ENCODE data around the gene OMG.
A peak's percentile ranks its signal among the peaks of the same experiment; 100 is the strongest.
"Not testable (repeated sequence)": the region's sequence is repeated elsewhere in the genome, so short reads cannot be mapped to it uniquely, and the experiment has no call there.

OMG gene

DNA sequence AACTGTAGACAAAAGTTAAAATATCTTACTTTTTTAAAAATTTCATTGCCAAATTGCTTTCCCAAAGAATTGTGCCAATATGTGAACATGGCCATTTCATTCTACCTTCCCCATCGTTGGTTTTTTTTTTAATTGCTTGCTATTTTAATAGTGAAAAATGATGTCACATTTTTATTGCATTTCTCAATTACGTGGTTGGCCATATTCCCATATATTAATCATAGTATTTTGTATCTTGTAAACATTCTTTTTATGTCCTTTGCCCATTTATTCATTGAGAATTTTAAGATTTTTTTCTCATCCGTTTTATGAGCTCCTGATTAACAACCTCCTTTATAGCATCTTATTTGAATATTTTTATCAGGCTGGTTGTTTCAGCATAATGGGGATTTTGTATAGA is 7.2 kb downstream of the OMG start:
- no peak for ATAC-seq
- Mint-ChIP-seq H3K4me1 (peaks cover 19% of the 10 kb centered on the region), H3K9me3 (no peaks in the 10 kb centered on the region), H3K27ac (no peak overlapping the region), H3K4me3 (no peak overlapping the region), H3K27me3 (no peaks in the 10 kb centered on the region)
- no peak for DNase-seq

- peaks cover 18% of the 10 kb centered on the region for H3K4me1 Mint-ChIP-seq
- not testable (repeated sequence) for H3K27me3 Mint-ChIP-seq, ATAC-seq, H3K27ac Mint-ChIP-seq, DNase-seq, H3K4me3 Mint-ChIP-seq, H3K9me3 Mint-ChIP-seq
Observed at GRCh38 chr17:31287932-31288331, 9.1 kb downstream of the OMG start.

GRCh38 chr17:31286587-31286986 is 10.5 kb downstream of the OMG start:
- Mint-ChIP-seq H3K9me3 (no peaks in the 10 kb centered on the region), H3K4me1 (peaks cover 18% of the 10 kb centered on the region), H3K27me3 (no peaks in the 10 kb centered on the region), H3K4me3 (no peak overlapping the region), H3K27ac (no peak overlapping the region)
- ATAC-seq: no peak
- no peak for DNase-seq

DNA sequence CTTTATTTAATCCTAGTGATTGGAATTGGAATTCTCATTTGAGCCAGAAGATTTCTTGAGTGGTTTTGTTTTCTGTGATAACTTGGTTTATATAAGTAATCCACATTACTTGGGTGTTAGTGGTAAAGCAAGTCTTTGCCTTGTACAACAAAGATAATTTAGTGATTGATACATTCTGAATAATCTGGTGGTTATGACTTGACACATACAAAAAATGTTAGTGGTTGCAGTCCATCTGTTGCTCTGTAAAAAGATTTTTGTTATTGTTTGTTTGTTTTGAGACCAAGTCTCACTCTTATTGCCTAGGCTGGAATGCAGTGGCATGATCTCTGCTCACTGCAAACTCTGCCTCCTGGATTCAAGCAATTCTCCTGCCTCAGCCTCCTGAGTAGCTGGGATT is 13.2 kb downstream of the OMG start:
- DNase-seq (no peak), ATAC-seq (no peak)
- no peak overlapping the region for H3K4me3 Mint-ChIP-seq
- H3K4me1 Mint-ChIP-seq: peaks cover 7% of the 10 kb centered on the region
- no peaks in the 10 kb centered on the region for H3K9me3 Mint-ChIP-seq
- H3K27ac Mint-ChIP-seq: no peak overlapping the region
- no peaks in the 10 kb centered on the region for H3K27me3 Mint-ChIP-seq

- Mint-ChIP-seq H3K27ac (no peak overlapping the region), H3K9me3 (no peaks in the 10 kb centered on the region), H3K27me3 (no peaks in the 10 kb centered on the region), H3K4me3 (no peak overlapping the region), H3K4me1 (no peaks in the 10 kb centered on the region)
- ATAC-seq (no peak), DNase-seq (no peak)
Observed at GRCh38 chr17:31281061-31281460, 16.0 kb downstream of the OMG start.

GRCh38 chr17:31279401-31279800 is 17.6 kb downstream of the OMG start:
- DNase-seq: no peak
- Mint-ChIP-seq H3K4me3 (no peak overlapping the region), H3K27ac (no peak overlapping the region), H3K27me3 (no peaks in the 10 kb centered on the region), H3K4me1 (no peaks in the 10 kb centered on the region), H3K9me3 (no peaks in the 10 kb centered on the region)
- ATAC-seq: no peak

DNA sequence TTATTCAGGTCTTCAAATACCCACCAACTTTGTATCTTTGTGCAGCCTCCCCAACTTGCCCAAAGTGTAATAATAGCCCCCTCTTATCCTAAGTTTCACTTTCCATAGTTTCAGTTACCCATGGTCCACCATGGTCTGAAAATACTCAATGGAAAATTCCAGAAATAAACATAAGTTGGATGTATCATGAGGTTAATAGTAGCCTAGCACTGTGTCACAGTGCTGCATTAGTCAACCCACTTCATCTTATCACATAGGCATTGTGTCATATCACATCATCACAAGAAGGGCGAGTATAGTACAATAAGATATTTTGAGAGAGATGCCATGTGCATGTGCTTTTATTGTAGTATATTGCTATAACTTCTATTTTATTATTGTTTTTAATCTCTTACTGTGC is 21.9 kb downstream of the OMG start:
- no peaks in the 10 kb centered on the region for H3K27me3 Mint-ChIP-seq
- no peaks in the 10 kb centered on the region for H3K4me1 Mint-ChIP-seq
- DNase-seq: no peak
- H3K4me3 Mint-ChIP-seq: no peak overlapping the region
- no peaks in the 10 kb centered on the region for H3K9me3 Mint-ChIP-seq
- H3K27ac Mint-ChIP-seq: peak overlapping the region in 1 of 2 donors; percentile 35
- ATAC-seq: no peak

DNA sequence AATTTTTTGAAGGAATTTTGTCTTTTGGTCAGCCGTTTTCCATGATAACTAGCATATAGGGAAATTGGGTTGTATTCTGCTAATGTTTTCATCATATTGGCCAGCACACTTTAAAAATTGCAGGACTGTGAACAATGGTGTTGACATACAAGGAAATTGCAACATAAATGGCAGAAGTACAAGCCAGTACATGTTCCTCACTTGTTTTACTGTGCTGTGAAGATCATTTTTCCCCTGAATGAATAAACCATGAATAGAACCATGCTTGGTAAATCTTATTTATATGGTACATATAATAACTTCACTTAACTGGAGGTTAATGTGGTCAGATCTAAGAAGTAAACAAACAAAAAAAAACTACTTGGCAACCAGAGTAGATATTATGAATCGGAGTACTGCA is 22.8 kb downstream of the OMG start:
- H3K27ac Mint-ChIP-seq: no peak overlapping the region
- H3K9me3 Mint-ChIP-seq: no peaks in the 10 kb centered on the region
- no peaks in the 10 kb centered on the region for H3K4me1 Mint-ChIP-seq
- DNase-seq (no peak), ATAC-seq (no peak)
- H3K27me3 Mint-ChIP-seq: no peaks in the 10 kb centered on the region
- no peak overlapping the region for H3K4me3 Mint-ChIP-seq

GRCh38 chr17:31273516-31273915 is 23.5 kb downstream of the OMG start:
- no peak overlapping the region for H3K27ac Mint-ChIP-seq
- no peak for DNase-seq
- no peaks in the 10 kb centered on the region for H3K27me3 Mint-ChIP-seq
- no peak for ATAC-seq
- no peaks in the 10 kb centered on the region for H3K9me3 Mint-ChIP-seq
- no peaks in the 10 kb centered on the region for H3K4me1 Mint-ChIP-seq
- no peak overlapping the region for H3K4me3 Mint-ChIP-seq

DNA sequence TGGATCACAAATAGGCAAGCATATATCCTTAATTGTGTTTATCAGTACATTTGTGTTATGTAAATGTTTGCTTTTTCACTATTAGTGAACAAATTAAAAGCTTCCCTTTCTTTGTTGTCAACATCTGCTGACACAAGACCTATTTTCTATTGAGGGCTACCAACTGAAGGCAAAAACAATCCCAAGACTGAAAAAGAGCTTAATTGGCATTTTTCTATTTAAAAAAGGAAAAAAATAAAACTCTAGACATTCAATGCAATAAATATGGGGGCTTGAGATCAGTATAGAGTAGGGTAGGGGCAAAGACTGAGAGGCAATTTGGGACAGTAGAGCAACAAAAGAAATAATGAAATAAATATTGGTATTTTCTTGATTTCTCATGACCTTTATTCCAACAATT is 24.2 kb downstream of the OMG start:
- H3K4me1 Mint-ChIP-seq: no peaks in the 10 kb centered on the region

GRCh38 chr17:31272236-31272635 is 24.8 kb downstream of the OMG start:
- Mint-ChIP-seq H3K27ac (no peak overlapping the region), H3K4me1 (no peaks in the 10 kb centered on the region), H3K9me3 (no peaks in the 10 kb centered on the region), H3K4me3 (no peak overlapping the region), H3K27me3 (no peaks in the 10 kb centered on the region)
- no peak for ATAC-seq
- DNase-seq: no peak

More for the DNA sequence above, 24.2 kb downstream of the OMG start:
- Mint-ChIP-seq H3K9me3 (no peaks in the 10 kb centered on the region), H3K4me3 (no peak overlapping the region), H3K27ac (no peak overlapping the region), H3K27me3 (no peaks in the 10 kb centered on the region)
- ATAC-seq: no peak
- DNase-seq: no peak

GRCh38 chr17:31269578-31269983 is 27.5 kb downstream of the OMG start:
- Mint-ChIP-seq H3K27ac (no peak overlapping the region), H3K27me3 (no peaks in the 10 kb centered on the region), H3K9me3 (no peaks in the 10 kb centered on the region), H3K4me1 (no peaks in the 10 kb centered on the region), H3K4me3 (no peak overlapping the region)
- DNase-seq: no peak
- no peak for ATAC-seq

GRCh38 chr17:31269036-31269577 is 27.9 kb downstream of the OMG start:
- DNase-seq (no peak), ATAC-seq (no peak)
- Mint-ChIP-seq H3K4me3 (no peak overlapping the region), H3K27ac (no peak overlapping the region), H3K27me3 (no peaks in the 10 kb centered on the region), H3K4me1 (no peaks in the 10 kb centered on the region), H3K9me3 (no peaks in the 10 kb centered on the region)

GRCh38 chr17:31266042-31266441 is 31.0 kb downstream of the OMG start:
- Mint-ChIP-seq H3K4me1 (no peaks in the 10 kb centered on the region), H3K27ac (no peak overlapping the region), H3K9me3 (no peaks in the 10 kb centered on the region), H3K27me3 (no peaks in the 10 kb centered on the region), H3K4me3 (no peak overlapping the region)
- no peak for DNase-seq
- no peak for ATAC-seq

GRCh38 chr17:31262923-31263322 is 34.1 kb downstream of the OMG start:
- H3K4me3 Mint-ChIP-seq, DNase-seq, H3K9me3 Mint-ChIP-seq, H3K27ac Mint-ChIP-seq, H3K27me3 Mint-ChIP-seq, H3K4me1 Mint-ChIP-seq, ATAC-seq: not testable (repeated sequence)

- Mint-ChIP-seq H3K4me1 (no peaks in the 10 kb centered on the region), H3K27ac (no peak overlapping the region), H3K27me3 (no peaks in the 10 kb centered on the region), H3K9me3 (no peaks in the 10 kb centered on the region), H3K4me3 (no peak overlapping the region)
- no peak for ATAC-seq
- no peak for DNase-seq
Observed at GRCh38 chr17:31261601-31262000, 35.4 kb downstream of the OMG start.

DNA sequence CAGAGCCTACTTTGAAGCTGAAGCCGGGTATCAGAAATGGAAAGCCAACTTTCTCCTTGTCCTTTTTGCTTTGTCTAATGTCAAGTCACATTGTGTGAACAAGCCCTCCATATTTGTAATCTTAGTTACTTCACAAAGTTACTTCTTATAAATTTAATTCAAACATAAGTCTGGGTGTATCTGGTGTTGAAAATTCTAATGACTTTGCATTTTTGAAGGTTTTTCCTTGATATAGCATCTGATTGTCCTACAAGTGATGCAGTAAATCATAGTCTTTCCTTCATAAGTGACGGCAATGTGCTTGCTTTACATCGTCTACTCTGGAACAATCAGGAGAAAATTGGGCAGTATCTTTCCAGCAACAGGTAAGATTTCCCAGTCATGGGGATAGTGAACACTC is 36.9 kb downstream of the OMG start:
- H3K9me3 Mint-ChIP-seq: no peaks in the 10 kb centered on the region
- DNase-seq (no peak), ATAC-seq (no peak)
- H3K27me3 Mint-ChIP-seq: no peaks in the 10 kb centered on the region
- no peaks in the 10 kb centered on the region for H3K4me1 Mint-ChIP-seq
- no peak overlapping the region for H3K4me3 Mint-ChIP-seq
- no peak overlapping the region for H3K27ac Mint-ChIP-seq
